GM19035 (cell line): ENCODE data around the gene KRTAP1-4.
"Not testable (repeated sequence)": the region's sequence is repeated elsewhere in the genome, so short reads cannot be mapped to it uniquely, and the experiment has no call there.

Experiments
- ATAC-seq: cut with Tn5 transposase; IDR thresholded peaks from one replicate; pipeline ENCODE4 v1.9.1; 2021; ENCODE audit not compliant: unreplicated experiment

The KRTAP1-4 gene, protein sequence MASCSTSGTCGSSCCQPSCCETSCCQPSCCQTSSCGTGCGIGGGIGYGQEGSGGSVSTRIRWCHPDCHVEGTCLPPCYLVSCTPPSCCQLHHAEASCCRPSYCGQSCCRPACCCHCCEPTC

DNA sequence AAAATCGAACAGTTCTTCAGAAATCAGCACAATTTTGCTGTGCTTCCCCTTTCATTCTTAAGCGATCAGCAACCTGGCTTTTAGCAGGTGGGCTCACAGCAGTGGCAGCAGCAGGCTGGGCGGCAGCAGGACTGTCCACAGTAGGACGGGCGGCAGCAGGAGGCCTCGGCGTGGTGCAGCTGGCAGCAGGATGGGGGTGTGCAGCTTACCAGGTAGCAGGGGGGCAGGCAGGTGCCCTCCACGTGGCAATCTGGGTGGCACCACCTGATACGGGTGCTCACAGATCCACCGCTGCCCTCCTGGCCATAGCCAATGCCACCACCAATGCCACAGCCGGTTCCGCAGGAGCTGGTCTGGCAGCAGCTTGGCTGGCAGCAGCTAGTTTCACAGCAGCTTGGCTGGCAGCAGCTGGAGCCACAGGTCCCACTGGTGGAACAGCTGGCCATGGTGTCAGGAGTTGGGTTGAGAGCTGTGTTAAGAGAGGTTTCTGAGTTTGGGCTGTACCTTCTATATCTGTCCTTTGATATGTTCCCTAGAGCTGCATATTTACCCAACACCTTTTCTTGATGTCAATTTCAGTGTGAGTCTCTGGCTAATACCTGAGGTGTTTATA is at the start of gene KRTAP1-4:
KRTAP1-4 (minus strand) TSS at position 563 of the 613 bp plus-strand sequence; CDS start at position 446, 117 bp downstream.
- ATAC-seq, result no peak

DNA sequence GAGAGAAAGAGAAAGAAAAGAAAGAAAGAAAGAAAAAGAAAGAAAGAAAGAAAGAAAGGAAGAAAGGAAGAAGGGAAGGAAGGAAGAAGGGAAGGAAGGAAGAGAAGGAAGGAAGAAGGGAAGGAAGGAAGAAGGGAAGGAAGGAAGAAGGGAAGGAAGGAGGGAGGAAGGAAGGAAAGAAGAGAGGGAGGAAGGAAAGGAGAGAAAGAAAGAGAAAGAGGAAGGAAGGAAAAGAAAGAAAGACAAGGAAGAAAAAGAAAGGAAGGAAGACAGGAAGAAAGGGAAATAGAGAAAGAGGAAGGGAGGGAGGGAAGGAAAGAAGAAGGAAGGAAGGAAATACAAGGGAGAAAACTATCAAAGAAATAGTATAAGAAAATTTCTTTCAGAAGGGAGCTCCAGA is 46.8 kb upstream of the KRTAP1-4 start:
- no peak for ATAC-seq

DNA sequence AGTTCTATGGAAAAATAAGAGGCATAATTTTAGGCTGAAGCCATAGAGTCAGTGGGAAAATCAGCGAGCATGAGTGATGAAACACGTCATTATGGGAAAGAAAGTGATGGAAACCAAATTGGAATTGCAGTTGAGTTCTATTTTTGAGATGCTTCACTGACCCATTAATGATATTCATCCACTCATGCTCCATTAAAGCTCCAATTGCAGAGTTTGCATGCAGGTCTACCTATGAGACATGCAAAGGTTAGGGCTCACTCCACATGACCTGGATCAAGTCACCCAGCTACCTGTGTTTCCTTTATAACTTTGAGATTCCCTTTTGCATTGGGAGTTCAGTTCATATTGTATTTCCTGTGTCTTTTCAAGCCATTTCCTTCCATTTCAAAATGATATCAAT is 43.7 kb upstream of the KRTAP1-4 start:
- no peak for ATAC-seq

DNA sequence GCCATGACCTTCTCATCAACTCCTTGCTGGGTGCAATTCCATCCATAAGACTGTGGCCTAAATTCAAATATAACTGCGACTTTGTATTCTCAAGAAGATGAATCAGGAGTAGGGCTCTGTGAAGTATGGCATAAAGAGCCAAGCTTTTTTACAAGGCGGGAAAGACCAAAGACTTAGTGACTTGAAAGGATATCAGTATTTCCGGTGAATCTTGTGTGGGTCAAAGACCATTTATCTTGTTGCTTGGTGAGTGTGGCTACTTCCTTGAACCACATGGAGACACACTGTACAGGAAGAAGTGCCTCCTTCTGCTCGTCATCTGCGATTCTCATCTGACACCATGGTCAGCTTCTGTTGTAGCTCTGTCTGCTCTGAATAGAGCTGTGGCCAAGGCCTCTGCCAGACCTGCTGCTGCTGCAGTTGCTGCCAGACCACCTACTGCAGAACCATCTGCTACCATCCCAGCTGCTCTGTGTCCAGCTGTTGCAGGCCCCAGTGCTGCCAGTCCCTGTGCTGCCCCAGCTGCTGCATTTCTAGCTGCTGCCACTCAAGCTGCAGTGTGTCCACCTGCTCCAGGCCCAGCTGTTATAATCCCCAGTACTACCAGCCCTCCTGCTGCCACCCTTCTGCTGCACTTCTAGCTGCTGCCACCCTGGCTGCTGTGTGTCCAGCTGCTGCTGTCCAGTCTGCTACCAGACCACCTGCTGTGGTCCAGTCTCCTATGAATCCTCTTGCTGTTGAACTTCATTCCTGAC is 41.8 kb upstream of the KRTAP1-4 start:
- no peak for ATAC-seq

DNA sequence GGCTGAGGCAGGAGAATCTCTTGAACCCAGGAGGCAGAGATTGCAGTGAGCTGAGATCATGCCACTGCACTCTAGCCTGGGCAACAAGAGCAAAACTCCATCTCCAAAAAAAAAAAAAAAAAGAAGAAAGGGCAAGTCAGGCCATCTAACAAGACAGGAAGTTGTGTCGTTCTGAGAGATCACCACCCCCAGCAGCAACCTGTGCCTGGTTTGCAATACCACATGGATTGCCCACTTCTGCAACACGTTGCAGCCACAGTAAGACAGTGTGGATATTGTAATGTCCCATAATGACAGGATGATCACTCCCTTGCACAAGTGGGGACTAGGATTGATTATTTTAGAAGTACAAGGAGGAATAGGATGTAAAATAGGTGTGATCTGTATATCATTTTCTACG is 39.0 kb upstream of the KRTAP1-4 start:
- ATAC-seq, result no peak

DNA sequence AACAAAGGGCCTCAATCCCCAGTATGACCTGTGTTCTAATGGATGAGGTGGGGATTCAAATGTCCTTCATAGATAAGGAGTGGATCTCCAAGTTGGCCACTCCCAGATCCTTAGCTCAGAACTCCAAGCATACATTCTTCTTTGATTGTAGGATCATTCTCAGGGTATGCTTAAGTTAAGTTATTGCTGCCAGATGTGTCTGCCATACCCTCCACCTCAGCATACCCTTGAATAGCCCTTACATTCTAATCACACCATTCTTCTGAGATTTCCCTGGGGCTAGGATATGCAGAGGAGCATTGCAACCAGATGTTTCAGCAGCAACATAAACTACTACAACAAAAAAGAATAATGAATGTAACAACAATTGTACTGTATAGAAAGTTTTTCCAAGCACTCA is 37.3 kb upstream of the KRTAP1-4 start:
- ATAC-seq, result no peak

DNA sequence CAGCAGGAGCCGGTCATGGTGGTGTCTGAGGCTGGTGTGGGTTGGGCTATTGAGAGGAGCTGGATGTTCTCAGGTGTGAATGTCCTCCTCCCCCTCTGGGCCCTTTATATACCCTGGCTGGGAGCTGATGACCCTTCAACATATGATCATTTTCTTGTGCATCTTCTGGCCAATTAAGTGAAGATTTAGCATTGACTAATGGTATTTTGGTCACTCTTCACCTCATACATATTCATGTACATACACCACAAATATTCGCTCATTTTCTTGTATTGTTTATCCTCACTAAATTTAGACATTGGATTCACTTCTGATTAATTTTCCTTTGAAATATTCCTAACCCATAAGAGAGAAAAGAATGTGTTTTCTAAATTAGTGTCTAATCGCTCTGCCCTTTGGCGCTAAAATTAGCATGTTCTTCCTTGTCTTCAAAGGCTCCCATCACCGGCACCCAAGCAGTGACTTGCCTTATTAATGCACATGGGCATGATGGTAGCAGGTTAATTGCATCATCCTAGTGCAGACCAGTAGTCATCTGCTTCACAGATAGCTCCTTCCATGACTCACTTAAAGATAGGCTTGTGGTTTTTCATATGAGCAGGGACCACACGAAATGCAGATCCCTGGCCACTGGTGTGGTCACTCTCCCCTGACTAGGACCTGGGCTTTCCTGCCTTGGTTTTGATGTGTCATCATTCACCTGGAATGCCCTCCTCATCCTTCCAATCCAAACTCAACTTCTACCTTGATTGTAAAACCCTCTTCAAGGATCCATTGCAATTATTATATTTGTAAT is 36.0 kb upstream of the KRTAP1-4 start, which contains the start of gene KRTAP2-4:
KRTAP2-4 (minus strand) TSS at position 51 of the 796 bp plus-strand sequence; CDS start at position 17, 34 bp downstream.
- ATAC-seq, result no peak

DNA sequence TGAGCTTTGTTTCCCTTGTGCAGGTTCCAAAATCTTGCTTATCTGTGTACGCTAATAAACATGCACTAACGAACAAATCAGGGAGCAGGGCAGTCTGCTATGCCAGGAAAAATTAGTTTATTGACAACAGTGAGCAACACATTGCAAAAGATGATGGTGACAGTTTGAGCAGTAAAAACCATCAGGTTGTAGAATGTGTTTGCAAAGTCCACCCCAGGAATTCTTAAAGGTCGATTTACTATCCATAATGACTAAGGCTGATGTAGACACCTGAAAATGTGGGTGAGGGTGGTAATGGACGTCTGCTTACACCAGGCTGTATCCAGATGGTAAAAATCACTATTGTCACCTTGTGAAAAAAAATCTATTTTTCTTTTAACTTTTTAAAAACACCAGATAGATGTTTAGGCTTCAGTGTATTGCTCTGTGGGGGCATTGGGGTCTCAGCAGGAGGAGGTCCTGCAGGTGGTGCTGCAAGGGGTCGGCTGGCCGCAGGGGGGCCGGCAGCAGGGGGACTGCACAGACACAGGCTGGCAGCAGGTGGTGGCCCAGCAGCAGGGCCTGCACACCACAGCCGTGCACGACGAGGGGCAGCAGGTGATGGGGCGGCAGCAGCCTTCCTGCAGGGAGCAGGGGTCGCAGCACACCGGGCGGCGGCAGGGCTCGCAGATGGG is 35.2 kb upstream of the KRTAP1-4 start:
- not testable (repeated sequence) for ATAC-seq

DNA sequence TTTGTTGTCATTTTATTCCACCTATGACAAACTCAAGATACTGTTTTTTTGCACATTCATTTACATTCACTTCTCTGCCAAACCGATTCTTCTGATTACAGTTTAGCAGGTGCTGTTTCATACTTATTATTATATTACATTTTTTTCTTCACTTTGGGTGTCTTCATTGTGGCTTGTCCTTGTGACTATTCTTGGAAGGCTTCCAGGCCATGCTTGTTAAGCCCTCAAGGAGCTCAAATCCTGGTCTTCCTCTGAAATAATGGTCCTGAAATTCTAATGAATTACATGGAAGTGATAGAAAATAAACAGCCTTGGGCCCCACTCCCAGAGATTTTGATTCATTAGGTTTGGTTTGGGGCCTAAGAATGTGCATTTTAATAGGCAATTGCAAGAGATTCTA is 34.3 kb upstream of the KRTAP1-4 start:
- ATAC-seq, result no peak

DNA sequence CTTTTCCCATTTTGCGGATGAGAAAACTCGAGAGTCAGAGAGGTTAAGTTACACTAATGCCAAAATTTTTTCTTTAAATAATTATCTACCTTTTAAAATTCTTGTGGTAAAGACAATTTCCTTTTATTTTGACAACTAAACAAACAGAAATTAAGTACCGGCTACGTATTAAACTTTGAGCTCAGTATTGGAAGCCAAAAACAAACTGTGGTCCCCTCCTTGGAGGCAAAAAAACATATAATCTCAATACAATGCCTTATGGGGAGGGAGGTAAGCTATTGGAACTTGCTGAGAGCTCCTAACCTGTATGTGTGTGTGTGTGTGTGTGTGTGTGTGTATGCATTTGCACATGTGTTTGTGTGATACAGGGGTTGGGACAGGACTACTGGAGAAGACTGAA is 33.5 kb upstream of the KRTAP1-4 start:
- no peak for ATAC-seq

DNA sequence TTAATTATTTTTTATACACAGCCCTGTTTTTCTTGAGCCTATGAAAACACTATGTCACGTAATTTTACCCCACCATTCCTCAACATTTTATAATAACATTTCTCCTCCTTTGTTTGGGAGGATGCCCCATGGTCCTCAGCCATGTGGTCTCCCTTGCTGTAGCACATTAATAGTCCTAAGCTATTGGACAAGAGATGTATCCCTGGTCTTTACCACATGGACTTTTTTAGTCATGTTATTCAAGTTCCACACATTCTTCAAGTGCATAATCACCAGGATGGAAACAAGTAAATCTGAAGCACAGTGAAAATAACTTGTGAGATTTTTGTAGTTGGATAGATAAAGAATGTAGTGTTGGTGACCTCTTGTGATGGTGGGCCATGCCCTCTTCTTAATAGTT is 32.0 kb upstream of the KRTAP1-4 start:
- ATAC-seq, result no peak

DNA sequence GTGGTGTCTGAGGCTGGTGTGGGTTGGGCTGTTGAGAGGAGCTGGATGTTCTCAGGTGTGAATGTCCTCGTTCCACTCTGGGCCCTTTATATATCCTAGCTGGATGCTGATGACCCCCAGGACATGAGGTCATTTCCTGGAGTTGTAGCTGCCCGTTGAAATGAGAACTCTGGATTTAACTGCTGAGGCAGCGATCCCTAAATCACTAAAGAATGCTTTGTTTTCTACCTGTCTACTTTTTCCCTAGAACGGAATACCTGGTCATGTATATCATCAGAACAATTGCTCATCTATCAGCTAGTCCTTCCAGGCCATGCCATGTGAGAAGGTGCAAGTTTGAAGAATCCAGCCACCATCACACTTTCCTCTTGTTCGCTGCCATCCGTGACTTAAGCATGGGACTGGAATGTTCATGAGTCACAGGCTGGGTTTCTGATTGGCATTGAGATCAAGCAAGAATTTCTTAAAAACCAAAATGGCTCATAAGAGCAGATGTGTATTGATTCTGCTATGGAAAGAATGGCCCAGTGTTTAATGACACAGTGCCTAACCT is 30.1 kb upstream of the KRTAP1-4 start, which contains the start of gene KRTAP2-3:
KRTAP2-3 (minus strand) TSS at position 63 of the 553 bp plus-strand sequence. CDS start 64 bp downstream, outside the sequence.
- no peak for ATAC-seq

DNA sequence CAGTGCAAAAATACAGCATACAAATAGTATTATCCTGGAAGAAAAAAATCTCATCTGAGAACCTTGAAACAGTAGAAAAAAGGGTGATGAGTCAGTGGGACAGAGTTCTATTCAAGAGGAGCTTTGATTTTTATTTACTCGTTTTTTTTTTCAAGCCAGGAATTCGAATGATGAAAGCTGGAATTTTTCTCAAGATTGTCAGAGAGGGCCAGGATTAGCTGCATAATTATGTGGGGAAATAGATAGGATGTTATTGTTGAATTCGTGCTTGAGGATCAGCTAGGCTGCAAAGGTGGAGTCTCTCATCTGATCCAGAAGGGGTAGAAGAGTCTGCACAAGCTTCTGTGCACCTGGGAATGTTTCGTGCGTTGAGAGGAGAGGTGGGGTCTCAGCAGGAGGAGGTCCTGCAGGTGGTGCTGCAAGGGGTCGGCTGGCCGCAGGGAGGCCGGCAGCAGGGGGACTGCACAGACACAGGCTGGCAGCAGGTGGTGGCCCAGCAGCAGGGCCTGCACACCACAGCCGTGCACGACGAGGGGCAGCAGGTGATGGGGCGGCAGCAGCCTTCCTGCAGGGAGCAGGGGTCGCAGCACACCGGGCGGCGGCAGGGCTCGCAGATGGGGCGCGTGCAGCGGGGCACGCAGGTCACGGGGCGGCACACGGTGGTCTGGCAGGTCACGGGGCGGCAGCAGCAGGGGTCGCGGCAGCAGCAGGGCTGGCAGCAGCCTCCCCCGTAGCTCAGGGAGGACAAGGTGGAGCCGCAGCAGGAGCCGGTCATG is 29.5 kb upstream of the KRTAP1-4 start:
- not testable (repeated sequence) for ATAC-seq

DNA sequence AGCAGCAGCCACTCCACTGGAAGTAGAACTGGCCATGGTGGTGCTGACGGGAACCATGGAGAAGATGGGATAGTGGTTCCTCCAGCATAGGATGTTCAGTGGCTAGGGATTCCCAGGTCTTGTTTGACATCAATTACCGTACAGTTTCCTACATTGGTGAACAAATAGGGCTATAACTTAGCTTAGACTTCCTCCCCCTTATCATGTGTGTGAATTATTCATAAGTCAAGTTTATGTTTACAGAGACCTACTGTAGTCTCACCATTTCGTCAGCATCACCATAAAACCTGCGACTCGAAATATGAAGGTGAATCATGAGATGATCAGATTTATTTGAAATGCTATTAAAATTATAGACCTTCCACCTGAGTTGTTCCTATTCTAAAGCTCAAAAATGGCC is 28.7 kb upstream of the KRTAP1-4 start:
- ATAC-seq, result no peak

DNA sequence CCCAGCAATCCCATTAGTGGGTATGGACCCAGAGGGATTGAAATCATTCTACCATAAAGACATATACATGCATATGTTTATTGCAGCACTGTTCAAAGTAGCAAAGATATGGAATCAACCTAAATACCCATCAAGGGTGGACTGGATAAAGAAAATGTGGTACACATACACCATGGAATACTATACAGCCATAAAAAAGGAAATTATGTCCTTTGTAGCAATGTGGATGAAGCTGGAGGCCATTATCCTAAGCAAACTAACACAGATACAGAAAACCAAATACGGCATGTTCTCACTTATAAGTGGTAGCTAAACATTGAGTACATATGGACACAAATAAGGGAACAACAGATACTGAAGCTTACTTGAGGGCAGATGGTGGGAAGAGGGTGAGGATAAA is 27.6 kb upstream of the KRTAP1-4 start:
- ATAC-seq, result no peak

DNA sequence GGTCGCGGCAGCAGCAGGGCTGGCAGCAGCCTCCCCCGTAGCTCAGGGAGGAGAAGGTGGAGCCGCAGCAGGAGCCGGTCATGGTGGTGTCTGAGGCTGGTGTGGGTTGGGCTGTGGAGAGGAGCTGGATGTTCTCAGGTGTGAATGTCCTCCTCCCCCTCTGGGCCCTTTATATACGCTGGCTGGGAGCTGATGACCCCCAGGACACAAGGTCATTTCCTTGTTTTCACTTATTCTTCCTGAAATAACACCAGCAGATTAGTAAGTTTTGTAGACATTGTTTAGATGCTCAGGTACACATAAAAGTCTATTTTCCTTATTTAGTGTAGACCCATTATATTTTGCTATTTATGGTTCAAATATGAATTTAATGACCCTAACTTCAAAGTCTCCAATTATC is 25.1 kb upstream of the KRTAP1-4 start, which contains the start of gene KRTAP2-2:
KRTAP2-2 (minus strand) TSS at position 101 of the 400 bp plus-strand sequence; CDS start at position 82, 19 bp downstream.
- not testable (repeated sequence) for ATAC-seq

DNA sequence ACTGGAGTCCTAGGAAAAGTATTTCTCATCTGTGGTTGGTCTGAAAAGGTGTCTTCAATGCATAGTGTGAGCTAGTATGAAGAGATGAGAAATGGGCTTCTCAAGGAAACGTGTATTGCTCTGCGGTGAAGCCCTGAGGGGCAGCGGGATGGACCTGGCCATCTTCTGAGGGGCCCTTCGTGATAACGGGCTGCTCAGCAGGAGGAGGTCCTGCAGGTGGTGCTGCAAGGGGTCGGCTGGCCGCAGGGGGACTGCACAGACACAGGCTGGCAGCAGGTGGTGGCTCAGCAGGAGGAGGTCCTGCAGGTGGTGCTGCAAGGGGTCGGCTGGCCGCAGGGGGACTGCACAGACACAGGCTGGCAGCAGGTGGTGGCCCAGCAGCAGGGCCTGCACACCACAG is 24.6 kb upstream of the KRTAP1-4 start:
- ATAC-seq, result not testable (repeated sequence)

DNA sequence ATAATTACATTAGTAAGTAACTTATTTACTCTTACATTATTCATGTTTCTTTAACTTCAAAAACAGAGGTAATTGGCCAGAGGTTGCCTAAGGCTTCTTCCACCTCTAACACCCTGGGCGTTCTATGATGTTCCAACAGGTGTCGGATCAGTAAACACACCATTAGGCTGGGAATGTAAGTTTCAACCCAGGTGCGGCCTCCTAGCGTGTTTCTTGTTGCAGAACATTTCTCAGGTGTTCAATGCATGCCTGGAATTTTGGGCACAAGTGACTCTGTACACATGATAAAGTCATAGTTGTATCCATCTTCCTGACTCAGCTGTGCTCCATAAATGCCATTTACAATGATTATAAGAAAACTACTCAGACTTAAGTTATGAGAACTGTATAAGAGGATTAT is 24.0 kb upstream of the KRTAP1-4 start:
- ATAC-seq, result no peak

DNA sequence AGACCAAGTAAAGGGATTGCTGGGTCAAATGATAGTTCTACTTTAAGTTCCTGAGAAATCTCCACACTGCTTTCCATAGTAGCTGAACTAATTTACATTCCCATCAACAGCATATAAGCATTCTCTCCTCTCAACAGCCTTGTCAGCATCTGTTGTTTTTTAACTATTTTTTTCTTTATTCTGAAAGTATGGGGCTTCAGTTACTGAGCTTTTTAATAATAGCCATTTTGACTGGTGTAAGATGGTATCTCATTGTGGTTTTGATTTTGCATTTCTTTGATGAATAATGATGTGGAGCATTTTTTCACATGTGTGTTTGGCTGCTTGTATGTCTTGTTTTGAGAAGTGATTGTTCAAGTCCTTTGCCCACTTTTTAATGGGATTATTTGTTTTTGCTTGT is 22.6 kb upstream of the KRTAP1-4 start:
- no peak for ATAC-seq

DNA sequence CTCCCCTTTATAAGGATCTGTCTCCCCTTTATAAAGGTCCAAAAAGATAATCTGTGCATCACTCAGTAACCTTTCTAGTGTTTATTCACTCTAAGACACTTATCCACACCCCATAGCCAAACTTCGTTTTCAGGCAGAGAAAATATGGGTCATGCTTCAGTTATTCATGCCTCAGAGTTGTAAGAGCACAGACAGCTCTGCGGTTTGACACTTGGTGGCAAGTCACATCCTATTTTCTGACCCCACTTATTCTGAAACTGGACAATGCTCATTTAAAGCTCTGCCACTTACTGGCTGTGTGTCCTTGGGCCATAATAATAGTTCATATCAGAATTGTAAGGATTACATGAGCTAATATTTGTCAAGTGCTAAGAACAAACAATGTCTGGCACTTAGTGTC is 19.1 kb upstream of the KRTAP1-4 start:
- ATAC-seq, result no peak
